Measurements from ENCODE around the gene RMDN2. TPM values are rescaled to one million over a fixed set of nuclear protein-coding genes. Genes with fewer than 3 reads are reported as not detected.

RMDN2 gene
- total RNA-seq, 1 experiment from 2014 or later = 4.3 TPM

DNA sequence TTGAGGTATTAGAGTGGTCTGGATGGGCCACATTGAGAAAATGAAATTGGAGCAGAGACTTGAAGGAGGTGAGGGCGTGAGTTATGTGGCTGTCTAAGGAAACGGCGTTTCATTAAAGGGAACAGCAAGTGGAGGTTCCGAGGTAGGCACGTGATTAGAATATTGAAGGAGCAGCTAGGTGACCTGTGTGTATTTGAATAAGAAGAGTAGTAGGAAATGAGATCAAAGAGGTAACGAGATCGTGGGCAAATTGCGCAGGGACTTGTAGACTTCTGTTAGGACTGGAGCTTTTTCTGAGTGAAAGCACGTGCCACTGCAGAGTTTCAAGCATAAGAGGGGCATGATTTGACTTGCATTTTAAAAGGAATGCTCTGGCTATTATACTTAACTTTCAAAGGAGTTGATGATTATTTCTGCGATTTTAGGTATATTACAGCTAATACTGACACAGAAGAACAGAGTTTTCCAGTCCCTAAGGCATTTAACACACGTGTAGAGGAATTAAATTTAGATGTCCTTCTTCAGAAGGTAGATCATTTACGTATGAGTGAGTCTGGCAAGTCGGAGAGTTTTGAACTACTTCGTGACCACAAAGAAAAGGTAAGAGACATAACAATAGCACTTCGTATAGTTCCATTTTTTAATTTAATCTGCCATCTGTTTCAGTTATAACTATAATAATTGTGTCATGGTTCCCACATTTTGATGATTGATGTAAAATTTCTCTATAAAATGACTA, 48.7 kb downstream of the RMDN2 start:
- CTCF ChIA-PET = no interaction called here
- Mint-ChIP-seq H3K9me3 (ENCODE audit: unreplicated experiment) (no peaks in the 10 kb centered on the region), H3K4me3 (ENCODE audit: unreplicated experiment) (no peak overlapping the region), H3K27ac (ENCODE audit: unreplicated experiment) (no peak overlapping the region), H3K27me3 (ENCODE audit: insufficient read depth, unreplicated experiment) (peaks cover 3% of the 10 kb centered on the region), H3K36me3 (ENCODE audit: insufficient read depth, unreplicated experiment) (no peaks in the 10 kb centered on the region), H3K4me1 (ENCODE audit: low read depth, unreplicated experiment) (no peaks in the 10 kb centered on the region)
- intact Hi-C loops (cut with micrococcal nuclease; ENCODE audit: unreplicated experiment) = no loop called here
- TF ChIP-seq CTCF (IDR thresholded peaks at IDR 0.05; ENCODE audit: insufficient read depth in 1 of 2, low read depth in 1 of 2, low read length in 1 of 2, severe bottlenecking in 1 of 2, unreplicated experiment in 1 of 2) = no peak
- no peak for DNase-seq
- no peaks in the 10 kb centered on the region for H3K27me3 ChIP-seq (replicated peaks; ENCODE audit: control insufficient read depth, insufficient read depth, low read length)
- no TSS peak for BruUV-seq (replicated peaks)
- H3K4me1 ChIP-seq = no peaks in the 10 kb centered on the region
- H3K9me3 ChIP-seq = peaks cover 4% of the 10 kb centered on the region; the same call in 1 of the 2 replicates
- no peak overlapping the region for H3K4me3 ChIP-seq (ENCODE audit: low read depth, low read length)
- no peaks in the 10 kb centered on the region for H3K36me3 ChIP-seq (ENCODE audit: control insufficient read depth, insufficient read depth, low read length)
- POLR2A ChIA-PET = no interaction called here

- Histone ChIP-seq H3K36me3 (ENCODE audit: control insufficient read depth, insufficient read depth, low read length) (no peaks in the 10 kb centered on the region), H3K9me3 (peaks cover 4% of the 10 kb centered on the region; the same call in 1 of the 2 replicates), H3K27me3 (replicated peaks; ENCODE audit: control insufficient read depth, insufficient read depth, low read length) (no peaks in the 10 kb centered on the region), H3K4me1 (no peaks in the 10 kb centered on the region), H3K4me3 (ENCODE audit: low read depth, low read length) (no peak overlapping the region)
- CTCF ChIA-PET = no interaction called here
- intact Hi-C loops (cut with micrococcal nuclease; ENCODE audit: unreplicated experiment) = no loop called here
- Mint-ChIP-seq H3K36me3 (ENCODE audit: insufficient read depth, unreplicated experiment) (no peaks in the 10 kb centered on the region), H3K27me3 (ENCODE audit: insufficient read depth, unreplicated experiment) (no peaks in the 10 kb centered on the region), H3K4me1 (ENCODE audit: low read depth, unreplicated experiment) (no peaks in the 10 kb centered on the region), H3K27ac (ENCODE audit: unreplicated experiment) (no peak overlapping the region), H3K9me3 (ENCODE audit: unreplicated experiment) (no peaks in the 10 kb centered on the region), H3K4me3 (ENCODE audit: unreplicated experiment) (no peak overlapping the region)
- no TSS peak for BruUV-seq (replicated peaks)
- no peak for DNase-seq
- POLR2A ChIA-PET = no interaction called here
- TF ChIP-seq CTCF (IDR thresholded peaks at IDR 0.05; ENCODE audit: insufficient read depth in 1 of 2, low read depth in 1 of 2, low read length in 1 of 2, severe bottlenecking in 1 of 2, unreplicated experiment in 1 of 2) = no peak
These were observed 50.7 kb downstream of the RMDN2 start for GRCh38 chr2:37975808-37976207.

DNA sequence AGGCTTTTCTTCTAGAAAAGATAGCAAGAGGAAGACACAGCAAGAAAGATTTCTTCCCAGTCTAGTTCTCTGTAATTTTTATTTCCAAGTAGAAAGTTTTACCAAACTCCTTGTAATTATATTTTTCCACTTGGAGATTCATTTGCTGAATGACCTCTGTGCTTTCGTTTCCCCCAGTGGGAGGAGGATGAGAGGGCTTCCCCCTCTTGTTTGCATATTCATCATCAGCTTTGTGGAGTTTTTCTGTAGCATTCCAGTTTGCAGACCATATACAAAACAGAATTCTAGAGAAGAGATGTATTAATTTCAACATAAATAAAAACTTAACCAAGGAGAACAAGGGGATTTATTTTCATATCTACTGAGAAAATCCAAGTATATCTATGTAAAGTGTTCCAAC, 51.3 kb downstream of the RMDN2 start:
- H3K9me3 Mint-ChIP-seq (ENCODE audit: unreplicated experiment) = no peaks in the 10 kb centered on the region
- intact Hi-C loops (cut with micrococcal nuclease; ENCODE audit: unreplicated experiment) = no loop called here

More for the DNA sequence above, 51.3 kb downstream of the RMDN2 start:
- POLR2A ChIA-PET = no interaction called here
- Histone ChIP-seq H3K9me3 (peaks cover 4% of the 10 kb centered on the region; the same call in 1 of the 2 replicates), H3K4me1 (no peaks in the 10 kb centered on the region), H3K4me3 (ENCODE audit: low read depth, low read length) (no peak overlapping the region), H3K27me3 (replicated peaks; ENCODE audit: control insufficient read depth, insufficient read depth, low read length) (no peaks in the 10 kb centered on the region), H3K36me3 (ENCODE audit: control insufficient read depth, insufficient read depth, low read length) (no peaks in the 10 kb centered on the region)
- no peak for TF ChIP-seq CTCF (IDR thresholded peaks at IDR 0.05; ENCODE audit: insufficient read depth in 1 of 2, low read depth in 1 of 2, low read length in 1 of 2, severe bottlenecking in 1 of 2, unreplicated experiment in 1 of 2)
- Mint-ChIP-seq H3K27ac (ENCODE audit: unreplicated experiment) (no peak overlapping the region), H3K4me3 (ENCODE audit: unreplicated experiment) (no peak overlapping the region), H3K36me3 (ENCODE audit: insufficient read depth, unreplicated experiment) (no peaks in the 10 kb centered on the region), H3K27me3 (ENCODE audit: insufficient read depth, unreplicated experiment) (no peaks in the 10 kb centered on the region), H3K4me1 (ENCODE audit: low read depth, unreplicated experiment) (no peaks in the 10 kb centered on the region)
- no peak for DNase-seq
- no TSS peak for BruUV-seq (replicated peaks)
- CTCF ChIA-PET = no interaction called here

Data from Caco-2 (cell line).